ENCODE data around the gene LYRM2.
A peak's percentile ranks its signal among the peaks of the same experiment; 100 is the strongest.
"Not testable (repeated sequence)": the region's sequence is repeated elsewhere in the genome, so short reads cannot be mapped to it uniquely, and the experiment has no call there.

Gene LYRM2

GRCh38 chr6:89649682-89650081 lies 11.1 kb upstream of the LYRM2 start:
- no peak for DNase-seq (ENCODE audit: low read depth in 2 of 2)

GRCh38 chr6:89644864-89645263 lies 6.3 kb upstream of the LYRM2 start:
- no peak for DNase-seq (ENCODE audit: low read depth in 2 of 2)

GRCh38 chr6:89643406-89643805 lies 4.9 kb upstream of the LYRM2 start:
- DNase-seq (ENCODE audit: low read depth in 2 of 2), result no peak

- no peak for DNase-seq (ENCODE audit: low read depth in 2 of 2)
Measured at GRCh38 chr6:89642956-89643355, 4.4 kb upstream of the LYRM2 start.

- DNase-seq (ENCODE audit: low read depth in 2 of 2), result not testable (repeated sequence)
Measured at GRCh38 chr6:89641581-89641980, 3.0 kb upstream of the LYRM2 start.

GRCh38 chr6:89640804-89641203 lies 2.3 kb upstream of the LYRM2 start:
- no peak for DNase-seq (ENCODE audit: low read depth in 2 of 2)

GRCh38 chr6:89637960-89638319 lies 607 bp downstream of the LYRM2 start:
- DNase-seq (ENCODE audit: low read depth in 2 of 2), result no peak

- not testable (repeated sequence) for DNase-seq (ENCODE audit: low read depth in 2 of 2)
Measured at GRCh38 chr6:89636412-89636811, 2.1 kb downstream of the LYRM2 start.

- DNase-seq (ENCODE audit: low read depth in 2 of 2), result no peak
Measured at GRCh38 chr6:89630488-89630887, 8.1 kb downstream of the LYRM2 start.

- no peak for DNase-seq (ENCODE audit: low read depth in 2 of 2)
Measured at GRCh38 chr6:89623749-89624148, 14.8 kb downstream of the LYRM2 start.

GRCh38 chr6:89619567-89619966 lies 19.0 kb downstream of the LYRM2 start:
- no peak for DNase-seq (ENCODE audit: low read depth in 2 of 2)

GRCh38 chr6:89618026-89618425 lies 20.5 kb downstream of the LYRM2 start:
- DNase-seq (ENCODE audit: low read depth in 2 of 2), result no peak

- DNase-seq (ENCODE audit: low read depth in 2 of 2), result no peak
Measured at GRCh38 chr6:89616531-89616930, 22.0 kb downstream of the LYRM2 start.

GRCh38 chr6:89615882-89616281 lies 22.7 kb downstream of the LYRM2 start:
- DNase-seq (ENCODE audit: low read depth in 2 of 2), result no peak

GRCh38 chr6:89613790-89614189 lies 24.8 kb downstream of the LYRM2 start:
- DNase-seq (ENCODE audit: low read depth in 2 of 2), result no peak

GRCh38 chr6:89612121-89612520 lies 26.4 kb downstream of the LYRM2 start:
- DNase-seq (ENCODE audit: low read depth in 2 of 2), result no peak

GRCh38 chr6:89611666-89612065 lies 26.9 kb downstream of the LYRM2 start:
- DNase-seq (ENCODE audit: low read depth in 2 of 2), result no peak

GRCh38 chr6:89610149-89610642 lies 28.4 kb downstream of the LYRM2 start:
- peak; percentile 11 to 12 for DNase-seq (ENCODE audit: low read depth in 2 of 2)

GRCh38 chr6:89605861-89606260 lies 32.7 kb downstream of the LYRM2 start:
- DNase-seq (ENCODE audit: low read depth in 2 of 2), result no peak

- DNase-seq (ENCODE audit: low read depth in 2 of 2), result no peak
Measured at GRCh38 chr6:89604653-89605052, 33.9 kb downstream of the LYRM2 start.

GRCh38 chr6:89602166-89602565 lies 36.4 kb downstream of the LYRM2 start:
- DNase-seq (ENCODE audit: low read depth in 2 of 2), result no peak

- no peak for DNase-seq (ENCODE audit: low read depth in 2 of 2)
Measured at GRCh38 chr6:89599727-89600126, 38.8 kb downstream of the LYRM2 start.

- no peak for DNase-seq (ENCODE audit: low read depth in 2 of 2)
Measured at GRCh38 chr6:89597988-89598387, 40.6 kb downstream of the LYRM2 start.

- no peak for DNase-seq (ENCODE audit: low read depth in 2 of 2)
Measured at GRCh38 chr6:89597372-89597771, 41.2 kb downstream of the LYRM2 start.

- no peak for DNase-seq (ENCODE audit: low read depth in 2 of 2)
Measured at GRCh38 chr6:89596484-89596883, 42.1 kb downstream of the LYRM2 start.

All from fibroblast of skin of left quadriceps (primary cell).